HG03469 (cell line): ENCODE measurements around the gene GOLGA2.

Experiments
- ATAC-seq: cut with Tn5 transposase; IDR thresholded peaks from one replicate; pipeline ENCODE4 v1.9.1; 2021; ENCODE audit warnings: mild to moderate bottlenecking, moderate library complexity, moderate number of reproducible peaks; ENCODE audit not compliant: unreplicated experiment

Gene GOLGA2

GRCh38 chr9:128260340-128260739 is 15.5 kb downstream of the GOLGA2 start:
- no peak for ATAC-seq

DNA sequence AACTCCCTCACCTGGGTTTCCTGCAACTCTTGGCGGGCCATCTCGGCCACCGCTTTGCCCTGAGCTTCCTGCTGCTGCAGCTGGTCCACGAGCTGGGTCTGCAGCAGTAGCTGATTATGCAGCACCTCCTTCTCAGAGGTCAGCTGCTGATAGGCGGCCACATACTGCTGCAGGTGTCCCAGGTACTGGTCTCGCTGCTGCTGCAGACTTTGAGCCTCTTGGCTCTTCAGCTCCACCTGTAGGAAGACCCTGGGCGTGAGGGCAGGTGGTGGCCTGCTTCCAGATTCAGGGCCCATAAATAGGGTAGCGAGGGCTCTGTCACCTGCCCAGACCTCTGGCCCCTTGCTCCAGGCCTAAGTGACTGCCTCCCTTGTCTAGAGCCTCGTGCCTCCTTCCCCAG is 16.7 kb downstream of the GOLGA2 start:
- no peak for ATAC-seq

GRCh38 chr9:128258326-128258725 is 17.5 kb downstream of the GOLGA2 start:
- ATAC-seq = no peak

- no peak for ATAC-seq
Observed at GRCh38 chr9:128257907-128258306, 17.9 kb downstream of the GOLGA2 start.

GRCh38 chr9:128257086-128257825 is 18.6 kb downstream of the GOLGA2 start:
- ATAC-seq = no peak

DNA sequence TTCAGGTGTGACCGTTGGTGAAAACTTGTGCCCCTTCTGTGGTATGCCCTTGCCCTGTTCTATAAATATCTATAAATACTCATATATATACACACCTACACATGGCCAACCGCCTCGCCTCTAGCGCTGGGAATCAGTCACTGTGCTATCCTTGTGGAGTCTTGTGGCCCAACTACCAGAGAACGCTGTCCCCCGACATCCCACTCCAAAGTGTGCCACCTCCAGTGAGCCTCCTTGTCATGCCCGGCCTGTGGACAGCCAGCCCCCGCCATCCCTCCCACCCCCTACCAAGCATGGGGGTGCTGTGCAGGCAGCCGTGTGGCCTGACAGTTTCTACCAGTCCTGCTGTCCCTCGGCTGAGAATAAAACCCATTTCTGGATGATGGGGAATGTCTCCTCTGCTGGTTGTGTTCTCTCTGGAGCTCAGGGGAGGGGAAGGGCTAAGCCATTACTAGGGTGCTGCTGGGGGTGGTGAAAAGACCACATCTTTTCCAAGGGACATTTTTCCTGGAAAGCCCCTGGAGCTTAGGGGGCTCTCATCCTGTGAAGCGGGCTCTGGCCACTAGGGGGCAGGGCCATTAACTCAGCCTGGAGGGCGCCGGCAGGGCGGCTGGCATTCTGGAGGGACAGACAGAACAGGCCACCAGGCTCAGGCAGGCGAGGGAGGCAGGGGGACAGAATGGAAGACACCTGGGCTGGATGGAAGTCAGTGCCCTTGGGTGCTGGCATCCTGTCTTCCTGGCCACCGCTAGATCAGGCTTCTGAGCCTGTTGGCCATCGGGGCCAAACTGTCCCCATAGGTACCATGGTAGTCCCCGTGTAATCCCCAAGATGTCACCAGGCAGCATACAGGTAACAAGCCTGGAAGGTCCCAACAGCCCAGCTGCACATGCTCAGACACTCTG is 20.7 kb downstream of the GOLGA2 start:
- no peak for ATAC-seq

- no peak for ATAC-seq
Observed at GRCh38 chr9:128254362-128254761, 21.4 kb downstream of the GOLGA2 start.

DNA sequence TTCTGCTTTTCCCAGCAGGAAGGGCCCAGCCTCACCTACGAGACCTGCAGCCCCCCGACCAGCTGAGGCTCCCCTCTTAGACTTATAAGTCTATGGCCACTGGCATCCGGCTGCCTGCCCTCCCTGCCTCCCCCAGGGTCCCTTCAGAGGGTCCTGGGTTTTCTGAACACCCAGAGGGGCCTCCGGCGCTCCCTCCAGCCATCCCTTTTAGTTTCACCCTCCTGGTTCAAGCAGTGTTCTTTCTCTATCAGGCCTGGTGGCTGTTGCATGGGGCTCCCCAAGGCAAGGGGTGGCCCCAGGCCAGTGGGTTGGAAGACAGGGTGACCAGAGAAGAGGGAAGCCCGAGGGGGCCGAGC is 21.8 kb downstream of the GOLGA2 start:
- no peak for ATAC-seq

GRCh38 chr9:128253140-128253990 is 22.4 kb downstream of the GOLGA2 start:
- no peak for ATAC-seq

GRCh38 chr9:128252317-128253139 is 23.3 kb downstream of the GOLGA2 start:
- ATAC-seq = no peak

GRCh38 chr9:128251732-128252100 is 24.1 kb downstream of the GOLGA2 start:
- no peak for ATAC-seq

- ATAC-seq = peak; percentile 13
Observed at GRCh38 chr9:128250839-128251731, 24.7 kb downstream of the GOLGA2 start.

DNA sequence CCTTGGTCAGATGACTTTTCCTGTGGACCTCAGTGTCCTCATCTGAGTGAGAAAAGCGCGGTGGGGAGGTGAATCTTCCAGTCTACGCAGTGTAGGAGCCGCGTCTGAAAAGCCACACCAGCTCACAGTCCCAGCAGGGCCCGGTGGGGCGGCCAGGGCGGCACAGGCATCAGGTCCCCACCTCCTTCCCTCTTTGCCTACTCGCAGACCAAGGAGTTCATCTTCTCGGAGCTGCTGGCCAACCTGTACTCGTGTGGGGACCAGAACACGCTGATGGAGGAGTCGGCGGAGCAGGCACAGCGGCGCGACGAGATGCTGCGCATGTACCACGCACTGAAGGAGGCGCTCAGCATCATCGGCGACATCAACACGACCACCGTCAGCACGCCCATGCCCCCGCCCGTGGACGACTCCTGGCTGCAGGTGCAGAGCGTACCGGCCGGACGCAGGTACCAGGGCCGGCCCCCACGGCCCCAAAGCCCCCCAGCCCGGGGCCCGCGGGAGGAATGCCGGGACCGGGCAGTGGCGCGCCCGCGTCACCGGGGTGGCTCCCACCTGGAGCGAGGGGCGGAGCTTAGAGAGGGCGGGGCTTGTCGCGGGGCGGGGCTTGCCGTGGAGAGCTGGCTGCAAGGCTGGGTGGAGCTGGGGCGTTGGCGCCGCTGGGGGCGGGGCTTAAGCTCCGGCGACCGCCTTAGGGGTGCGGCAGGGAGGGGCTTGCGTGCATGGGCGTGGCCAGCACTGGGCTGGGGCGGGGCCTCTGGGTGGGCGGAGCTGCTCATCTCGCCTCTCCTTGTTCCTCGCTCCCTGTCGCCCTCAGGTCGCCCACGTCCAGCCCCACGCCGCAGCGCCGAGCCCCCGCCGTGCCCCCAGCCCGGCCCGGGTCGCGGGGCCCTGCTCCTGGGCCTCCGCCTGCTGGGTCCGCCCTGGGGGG is 25.6 kb downstream of the GOLGA2 start:
- ATAC-seq = peak; percentile 63

DNA sequence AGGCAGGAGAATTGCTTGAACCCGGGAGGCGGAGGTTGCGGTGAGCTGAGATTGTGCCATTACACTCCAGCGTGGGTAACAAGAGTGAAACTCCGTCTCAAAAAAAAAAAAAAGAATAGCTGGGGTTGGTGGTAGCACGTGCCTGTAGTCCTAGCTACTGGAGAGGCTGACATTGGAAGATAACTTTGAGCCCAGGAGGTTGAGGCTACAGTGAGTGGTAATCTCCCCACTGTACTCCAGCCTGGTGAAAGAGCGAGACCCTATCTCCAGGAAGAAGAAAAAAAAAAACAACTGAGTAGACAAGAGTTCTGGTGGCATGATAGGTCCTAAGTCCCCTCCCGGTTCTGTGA is 26.3 kb downstream of the GOLGA2 start:
- no peak for ATAC-seq

DNA sequence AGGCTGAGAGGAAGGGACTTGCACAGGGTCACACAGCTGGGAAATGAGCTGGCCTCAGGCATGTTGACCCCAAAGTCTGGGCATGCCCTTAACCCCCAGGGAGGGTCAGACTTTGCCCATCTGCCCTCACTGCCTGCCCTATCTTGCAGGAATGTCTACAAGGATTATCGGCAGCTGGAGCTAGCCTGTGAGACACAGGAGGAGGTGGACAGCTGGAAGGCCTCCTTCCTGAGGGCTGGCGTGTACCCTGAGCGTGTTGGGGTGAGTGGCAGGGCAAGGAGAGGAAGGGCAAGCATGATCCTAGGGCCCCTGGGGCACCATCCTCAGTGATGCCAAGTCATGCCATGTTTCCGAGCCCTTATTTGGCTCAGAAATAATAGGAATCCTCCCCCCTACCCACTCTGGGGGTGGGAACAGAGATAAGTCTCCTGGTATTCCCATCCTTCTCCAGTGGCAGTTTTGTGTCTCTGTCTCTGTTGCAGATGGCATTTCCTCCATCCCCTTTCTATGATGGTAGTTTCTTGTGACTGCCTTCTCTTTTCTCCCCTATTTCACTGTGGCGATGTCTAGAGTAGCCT is 28.5 kb downstream of the GOLGA2 start:
- ATAC-seq = no peak

GRCh38 chr9:128246471-128246870 is 29.3 kb downstream of the GOLGA2 start:
- no peak for ATAC-seq

GRCh38 chr9:128245421-128246151 is 30.2 kb downstream of the GOLGA2 start:
- ATAC-seq = no peak
